HT1080 (cell line): ENCODE measurements around the gene RUFY2. TPM values are rescaled to one million over a fixed set of nuclear protein-coding genes. Genes with fewer than 3 reads are reported as not detected.
"Not testable (repeated sequence)": the region's sequence is repeated elsewhere in the genome, so short reads cannot be mapped to it uniquely, and the experiment has no call there.

Experiments
- DNase-seq: peaks from one replicate; pipeline ENCODE4 v3.0.0-alpha.2; 2015; ENCODE audit warnings: low read depth
- total RNA-seq: library from RNA; depleted of rRNA; stranded (reverse); fragments of >200 nt; shearing (Covaris generic); gene quantifications from 2 replicates; pipeline ENCODE4 v1.2.3, GENCODE V29; 2014; rRNA removed

The RUFY2 gene
- total RNA-seq, 1 experiment from 2014 or later = 12.6 TPM

GRCh38 chr10:68327889-68328786 is 78.9 kb downstream of the RUFY2 start:
- no peak for DNase-seq

GRCh38 chr10:68324396-68324795 is 82.7 kb downstream of the RUFY2 start:
- not testable (repeated sequence) for DNase-seq

GRCh38 chr10:68318331-68319059 is 88.6 kb downstream of the RUFY2 start:
- no peak for DNase-seq

- no peak for DNase-seq
Measured at GRCh38 chr10:68315582-68315981, 91.5 kb downstream of the RUFY2 start.

- not testable (repeated sequence) for DNase-seq
Measured at GRCh38 chr10:68314930-68315329, 92.1 kb downstream of the RUFY2 start.

GRCh38 chr10:68310531-68310930 is 96.5 kb downstream of the RUFY2 start:
- no peak for DNase-seq

- DNase-seq = no peak
Measured at GRCh38 chr10:68305854-68306253, 101.2 kb downstream of the RUFY2 start.

GRCh38 chr10:68303849-68304412 is 103.1 kb downstream of the RUFY2 start:
- no peak for DNase-seq

- no peak for DNase-seq
Measured at GRCh38 chr10:68302871-68303270, 104.2 kb downstream of the RUFY2 start.

- DNase-seq = no peak
Measured at GRCh38 chr10:68302503-68302823, 104.6 kb downstream of the RUFY2 start.

- DNase-seq = peak; percentile 46
Measured at GRCh38 chr10:68301790-68302502, 105.1 kb downstream of the RUFY2 start.

GRCh38 chr10:68301301-68301700 is 105.8 kb downstream of the RUFY2 start:
- DNase-seq = no peak

- DNase-seq = no peak
Measured at GRCh38 chr10:68296843-68297663, 110.0 kb downstream of the RUFY2 start.

Other genes starting within 250 kb of the RUFY2 start
- gene ATOH7, start 175.2 kb downstream of the RUFY2 start, total RNA-seq = not detected in 2 replicates
- gene HNRNPH3, start 75.2 kb downstream of the RUFY2 start, total RNA-seq = 17.6 and 20.9 TPM in 2 replicates
- gene PBLD, start 74.3 kb downstream of the RUFY2 start, total RNA-seq = 2.0 and 2.3 TPM in 2 replicates
- 12.2 and 19.4 TPM in 2 replicates for gene DNA2, start 64.7 kb upstream of the RUFY2 start, total RNA-seq
- gene SLC25A16, start 120.2 kb upstream of the RUFY2 start, total RNA-seq = 5.9 and 9.0 TPM in 2 replicates
- gene TET1, start 153.1 kb upstream of the RUFY2 start, total RNA-seq = 0.84 and 1.2 TPM in 2 replicates